ENCODE measurements around the gene PLLP. TPM values are rescaled to one million over a fixed set of nuclear protein-coding genes. Genes with fewer than 3 reads are reported as not detected.

The PLLP gene
- total RNA-seq, result not detected in 2 replicates

GRCh38 chr16:57284209-57284951, at the start of gene PLLP:
TSS of gene PLLP (minus strand) at chr16:57284672. CDS start at chr16:57284540, 132 bp downstream.

GRCh38 chr16:57244767-57245471, 39.6 kb downstream of the PLLP start, which contains the start of gene ARL2BP:
TSS of gene ARL2BP (plus strand) at chr16:57245259. CDS start at chr16:57245368, 109 bp downstream.

Other genes starting within 250 kb of the PLLP start
- gene CPNE2, start 192.1 kb downstream of the PLLP start, total RNA-seq, result 16.3 and 17.6 TPM in 2 replicates
- 48.1 and 75.9 TPM in 2 replicates for gene PSME3IP1, start 98.6 kb downstream of the PLLP start, total RNA-seq
- 35.4 and 36.6 TPM in 2 replicates for gene RSPRY1, start 98.3 kb downstream of the PLLP start, total RNA-seq
- gene ARL2BP, start 39.4 kb downstream of the PLLP start, total RNA-seq, result 109 and 130 TPM in 2 replicates
- not detected in 2 replicates for gene CCL22, start 74.1 kb upstream of the PLLP start, total RNA-seq
- 0.35 and 8.4 TPM in 2 replicates for gene CX3CL1, start 87.8 kb upstream of the PLLP start, total RNA-seq
- not detected in 2 replicates for gene CCL17, start 120.1 kb upstream of the PLLP start, total RNA-seq
- 33.7 and 37.7 TPM in 2 replicates for gene CIAPIN1, start 162.7 kb upstream of the PLLP start, total RNA-seq
- 47.7 and 66.3 TPM in 2 replicates for gene COQ9, start 162.8 kb upstream of the PLLP start, total RNA-seq
- 128 and 132 TPM in 2 replicates for gene POLR2C, start 178.0 kb upstream of the PLLP start, total RNA-seq
- 43.5 and 47.9 TPM in 2 replicates for gene DOK4, start 201.8 kb upstream of the PLLP start, total RNA-seq